Naive B cell (primary cell): ENCODE measurements around the gene ADRA2B. TPM values are rescaled to one million over a fixed set of nuclear protein-coding genes. Genes with fewer than 3 reads are reported as not detected.
A peak's percentile ranks its signal among the peaks of the same experiment; 100 is the strongest.

ENCODE experiments used
- ATAC-seq, 2 donors: fragments of 150-1000 bp; cut with Tn5 transposase; 2 replicates each; pipeline ENCODE4 v1.10.0; 2021; ENCODE audit warnings: low read depth in 2 of 2, mild to moderate bottlenecking in 2 of 2, moderate library complexity in 2 of 2
- DNase-seq: peaks from one replicate; pipeline ENCODE4 v3.0.0; 2022
- H3K27ac Mint-ChIP-seq, 6 donors: one replicate each; pipeline ENCODE4 v1.8.0; 2020 to 2022; ENCODE audit warnings: mild to moderate bottlenecking in 6 of 6, mixed read lengths in 6 of 6, moderate library complexity in 5 of 6, inconsistent platforms in 2 of 6
- H3K27me3 Mint-ChIP-seq, 3 donors: one replicate each; pipeline ENCODE4 v1.8.0; 2021 to 2022; ENCODE audit warnings: mixed read lengths in 3 of 3, mild to moderate bottlenecking in 1 of 3
- H3K36me3 Mint-ChIP-seq, 2 donors: one replicate each; pipeline ENCODE4 v1.8.0; 2020 to 2022; ENCODE audit warnings: mixed read lengths in 2 of 2, inconsistent platforms in 1 of 2, mild to moderate bottlenecking in 1 of 2
- H3K4me1 Mint-ChIP-seq, 3 donors: one replicate each; pipeline ENCODE4 v1.8.0; 2020 to 2022; ENCODE audit warnings: mixed read lengths in 3 of 3, inconsistent platforms in 1 of 3, mild to moderate bottlenecking in 1 of 3, moderate library complexity in 1 of 3
- H3K4me3 Mint-ChIP-seq, 8 donors: one replicate each; pipeline ENCODE4 v1.8.0; 2020 to 2022; ENCODE audit warnings: mild to moderate bottlenecking in 8 of 8, mixed read lengths in 8 of 8, moderate library complexity in 8 of 8, inconsistent platforms in 2 of 8
- H3K9me3 Mint-ChIP-seq, 7 donors: one replicate each; pipeline ENCODE4 v1.8.0; 2020 to 2022; ENCODE audit warnings: mixed read lengths in 7 of 7, mild to moderate bottlenecking in 5 of 7, inconsistent platforms in 2 of 7, moderate library complexity in 1 of 7
- polyA plus RNA-seq, 6 donors: library from polyadenylated mRNA; unstranded; fragments of 300-500 nt; fragmentation: Illumina TruSeq; gene quantifications; one replicate each; pipeline ENCODE4 v1.2.3, GENCODE V29; 2021; ENCODE audit warnings: low read depth in 6 of 6

Gene ADRA2B
- polyA plus RNA-seq, 6 donors from 2014 or later = 0.15 TPM; not detected in 5

DNA sequence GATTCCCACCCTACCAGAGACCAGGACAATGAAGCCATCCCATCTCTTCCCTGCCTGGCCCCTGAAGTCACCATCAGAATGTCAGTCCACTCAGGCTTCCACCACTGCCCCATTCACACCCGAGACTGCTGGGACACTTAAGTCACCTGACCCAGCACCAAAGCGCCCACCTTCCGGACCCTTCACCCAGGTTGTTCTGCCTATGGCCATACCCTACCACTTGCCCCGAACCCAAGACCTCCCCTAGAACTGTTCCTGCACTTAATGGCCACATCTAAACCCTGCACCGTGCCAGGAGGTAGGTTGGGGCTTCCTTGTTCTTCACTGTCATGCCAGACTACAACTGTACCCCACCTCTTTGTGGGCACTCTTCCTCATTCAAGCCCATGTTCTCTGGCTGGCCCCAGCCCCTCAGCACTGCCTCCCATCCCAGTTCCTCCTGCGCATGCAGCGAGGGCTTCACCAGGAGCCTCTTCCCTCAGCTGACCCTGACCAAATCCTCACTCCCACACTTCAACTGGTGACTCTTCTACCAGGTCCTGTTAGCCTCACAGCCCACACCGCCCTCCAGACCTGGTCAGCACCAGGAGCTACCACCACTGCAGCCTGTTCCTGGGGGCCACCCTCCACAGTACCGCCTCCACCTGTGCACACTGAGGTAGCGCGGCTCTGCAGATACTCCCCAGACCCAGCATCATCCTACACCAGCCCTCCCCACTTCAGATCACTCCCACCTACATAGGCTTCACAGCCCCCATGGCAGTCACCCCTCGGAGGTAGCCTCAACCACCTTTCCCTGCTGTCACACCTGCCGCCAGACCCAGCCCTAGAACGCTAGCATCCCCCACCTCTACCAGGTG, 8.3 kb upstream of the ADRA2B start:
- Mint-ChIP-seq H3K9me3 (no peaks in the 10 kb centered on the region), H3K36me3 (peaks cover 6 to 14% of the 10 kb centered on the region in 2 donors), H3K4me1 (peaks cover 11 to 17% (median 12%) of the 10 kb centered on the region in 3 donors), H3K4me3 (peak overlapping the region in 1 of 8 donors; percentile 30), H3K27ac (peak overlapping the region in 1 of 6 donors; percentile 16), H3K27me3 (peaks cover 12 to 41% (median 35%) of the 10 kb centered on the region in 3 donors)
- ATAC-seq (no peak), DNase-seq (no peak)

DNA sequence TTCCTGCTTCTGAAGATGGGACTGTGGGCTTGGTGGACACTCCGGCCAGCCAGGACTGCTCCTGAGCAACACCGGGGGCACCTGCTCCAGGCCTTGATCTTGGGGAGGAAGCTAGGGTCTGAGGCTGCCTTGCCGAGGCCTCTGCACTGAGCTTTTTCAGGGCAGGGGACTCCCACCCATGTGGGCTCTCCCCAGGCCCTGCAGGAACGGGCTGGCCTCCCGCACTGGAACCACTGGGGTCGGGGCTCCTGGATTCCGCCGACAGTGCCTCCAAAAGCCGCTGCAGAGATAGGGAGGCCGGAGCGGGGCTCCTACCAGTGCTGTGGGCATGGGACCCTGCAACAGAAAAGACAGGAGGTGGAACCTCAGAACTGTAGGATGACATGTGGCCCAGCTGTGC, 7.6 kb upstream of the ADRA2B start:
- Mint-ChIP-seq H3K4me1 (peaks cover 12 to 17% (median 12%) of the 10 kb centered on the region in 3 donors), H3K27me3 (peaks cover 13 to 48% (median 42%) of the 10 kb centered on the region in 3 donors), H3K36me3 (peaks cover 6 to 14% of the 10 kb centered on the region in 2 donors), H3K27ac (no peak overlapping the region), H3K4me3 (no peak overlapping the region), H3K9me3 (no peaks in the 10 kb centered on the region)
- ATAC-seq = no peak
- no peak for DNase-seq

DNA sequence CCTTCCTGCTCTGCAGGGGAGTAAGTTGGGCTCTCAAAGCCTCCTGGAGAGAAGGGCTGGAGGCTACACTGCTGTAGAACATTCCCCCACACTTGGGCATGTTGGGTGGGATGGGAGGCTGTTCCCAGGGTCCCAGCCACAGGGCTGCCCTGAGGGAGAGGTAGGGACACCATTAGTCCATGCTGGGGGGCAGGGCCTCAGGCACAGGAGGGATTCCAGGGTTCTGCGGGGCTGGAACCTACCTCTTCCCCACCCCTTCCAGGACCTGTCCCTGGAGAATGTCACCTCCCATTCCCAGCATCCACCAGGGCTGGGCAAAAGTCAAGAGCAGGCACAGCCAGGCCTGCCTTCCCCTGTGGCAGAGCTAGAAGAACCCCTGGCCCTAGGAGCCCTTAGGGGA, 6.9 kb upstream of the ADRA2B start:
- Mint-ChIP-seq H3K27me3 (peaks cover 16 to 54% (median 48%) of the 10 kb centered on the region in 3 donors), H3K27ac (no peak overlapping the region), H3K36me3 (peaks cover 6 to 14% of the 10 kb centered on the region in 2 donors), H3K9me3 (no peaks in the 10 kb centered on the region), H3K4me1 (peaks cover 12 to 17% (median 12%) of the 10 kb centered on the region in 3 donors), H3K4me3 (no peak overlapping the region)
- no peak for ATAC-seq
- no peak for DNase-seq

DNA sequence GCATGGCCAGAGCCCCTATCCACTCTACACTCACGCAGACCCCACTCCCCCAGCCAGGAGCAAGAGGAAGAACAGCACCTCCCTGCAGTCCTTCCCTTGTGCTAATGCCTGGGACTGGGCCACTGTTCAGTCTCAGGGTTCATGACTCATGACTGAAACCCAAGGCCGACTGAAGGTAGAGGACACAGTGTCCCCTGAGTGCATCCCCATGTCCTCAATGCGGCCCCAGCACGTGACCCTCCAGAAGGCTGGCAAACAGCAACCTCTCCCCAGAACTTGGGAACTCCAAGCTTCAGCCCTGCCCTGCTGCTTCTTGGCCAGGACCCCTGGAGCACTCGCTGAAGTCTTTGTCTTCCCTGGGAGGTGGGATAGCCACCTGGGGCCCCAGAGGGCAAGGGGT, 6.0 kb upstream of the ADRA2B start:
- Mint-ChIP-seq H3K4me3 (no peak overlapping the region), H3K27me3 (peaks cover 16 to 59% (median 56%) of the 10 kb centered on the region in 3 donors), H3K9me3 (no peaks in the 10 kb centered on the region), H3K4me1 (peaks cover 19 to 22% (median 19%) of the 10 kb centered on the region in 3 donors), H3K36me3 (peaks cover 6 to 14% of the 10 kb centered on the region in 2 donors), H3K27ac (no peak overlapping the region)
- ATAC-seq = no peak
- DNase-seq = no peak

DNA sequence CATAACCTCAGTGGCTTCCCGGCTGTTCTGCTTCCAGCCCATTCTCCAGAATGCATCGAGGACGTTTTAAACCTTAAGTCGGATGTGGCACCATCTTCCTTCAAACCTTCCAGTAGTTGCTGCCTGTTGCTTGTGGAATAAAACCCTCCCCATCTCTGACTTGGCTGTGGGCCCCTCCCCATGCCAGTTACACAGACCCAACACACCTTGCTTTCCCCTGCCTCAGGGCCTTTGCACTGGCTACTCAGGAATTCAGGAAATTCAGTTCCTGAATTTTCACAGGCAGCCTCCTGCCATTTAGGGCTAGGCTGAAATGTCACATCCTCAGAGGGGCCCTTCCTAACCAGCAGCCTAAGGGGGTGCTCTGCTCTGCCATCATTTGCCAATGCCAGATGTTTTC, 5.0 kb upstream of the ADRA2B start:
- Mint-ChIP-seq H3K27me3 (peaks cover 16 to 59% (median 56%) of the 10 kb centered on the region in 3 donors), H3K36me3 (peaks cover 6 to 14% of the 10 kb centered on the region in 2 donors), H3K9me3 (no peaks in the 10 kb centered on the region), H3K4me3 (no peak overlapping the region), H3K4me1 (peaks cover 22 to 25% (median 22%) of the 10 kb centered on the region in 3 donors), H3K27ac (peak overlapping the region in 2 of 6 donors; percentile 3 to 62)
- ATAC-seq (no peak), DNase-seq (no peak)

DNA sequence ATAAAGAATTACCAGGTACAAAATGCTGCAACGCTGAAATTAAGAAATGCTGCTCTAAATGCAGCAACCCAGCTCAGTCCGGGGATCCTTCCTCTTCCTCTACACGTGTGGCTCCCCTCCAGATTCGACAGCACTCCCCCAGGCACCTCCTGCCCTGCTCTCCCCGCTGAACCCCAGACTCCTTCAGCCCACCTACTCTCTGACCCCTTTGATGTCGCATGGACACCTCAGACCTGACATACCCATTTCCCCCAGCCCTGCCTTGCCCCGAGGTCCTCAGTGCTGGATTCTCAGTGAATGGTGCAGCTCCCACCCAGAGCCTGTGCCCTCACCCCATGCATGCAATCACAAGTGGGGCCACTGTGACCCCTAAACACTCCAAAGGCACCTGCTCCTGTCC, 4.6 kb upstream of the ADRA2B start:
- H3K4me3 Mint-ChIP-seq = peak overlapping the region in 1 of 8 donors; percentile 45

DNA sequence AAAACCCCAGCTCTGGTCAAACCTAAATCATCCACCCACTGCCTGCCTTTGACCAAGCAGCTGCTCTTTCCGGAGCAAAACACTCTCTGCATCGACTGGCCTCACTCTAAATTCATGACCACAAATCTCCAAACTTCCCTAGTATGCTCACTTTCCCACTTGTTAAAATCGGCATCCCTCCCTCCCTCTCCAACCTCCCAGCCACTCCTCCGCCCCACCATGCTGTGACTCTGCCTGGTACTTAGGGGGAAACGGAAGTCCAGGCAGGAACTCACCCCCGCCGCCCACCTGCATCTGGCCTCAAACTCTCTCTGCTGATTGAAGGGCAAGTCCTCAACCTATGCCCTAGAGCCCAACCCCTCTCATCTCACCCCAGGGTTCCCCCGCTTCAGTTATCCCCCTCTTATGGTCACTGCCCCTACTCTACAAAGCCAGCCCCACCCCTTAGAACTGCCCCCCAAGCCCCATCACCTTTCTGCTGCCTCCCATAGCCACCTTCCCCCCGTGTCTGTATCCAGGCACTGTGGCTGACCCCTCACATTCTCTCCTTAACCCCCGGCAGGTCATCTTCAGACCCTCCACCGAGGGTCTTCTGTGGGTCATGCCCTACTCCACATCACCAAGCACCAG, 3.8 kb upstream of the ADRA2B start:
- Mint-ChIP-seq H3K9me3 (no peaks in the 10 kb centered on the region), H3K27me3 (peaks cover 14 to 64% (median 61%) of the 10 kb centered on the region in 3 donors), H3K27ac (peak overlapping the region in 1 of 6 donors; percentile 83), H3K4me1 (peaks cover 29 to 31% (median 31%) of the 10 kb centered on the region in 3 donors), H3K4me3 (peak overlapping the region in 4 of 8 donors; percentile 21 to 81 (median 74)), H3K36me3 (peaks cover 0 to 9% of the 10 kb centered on the region in 2 donors)
- DNase-seq = no peak
- ATAC-seq = no peak

More for the DNA sequence above, 4.6 kb upstream of the ADRA2B start:
- Mint-ChIP-seq H3K27ac (peak overlapping the region in 2 of 6 donors; percentile 62 to 72), H3K4me1 (peaks cover 22 to 26% (median 23%) of the 10 kb centered on the region in 3 donors), H3K9me3 (no peaks in the 10 kb centered on the region), H3K27me3 (peaks cover 16 to 60% (median 57%) of the 10 kb centered on the region in 3 donors), H3K36me3 (peaks cover 2 to 14% of the 10 kb centered on the region in 2 donors)
- DNase-seq (no peak), ATAC-seq (no peak)

DNA sequence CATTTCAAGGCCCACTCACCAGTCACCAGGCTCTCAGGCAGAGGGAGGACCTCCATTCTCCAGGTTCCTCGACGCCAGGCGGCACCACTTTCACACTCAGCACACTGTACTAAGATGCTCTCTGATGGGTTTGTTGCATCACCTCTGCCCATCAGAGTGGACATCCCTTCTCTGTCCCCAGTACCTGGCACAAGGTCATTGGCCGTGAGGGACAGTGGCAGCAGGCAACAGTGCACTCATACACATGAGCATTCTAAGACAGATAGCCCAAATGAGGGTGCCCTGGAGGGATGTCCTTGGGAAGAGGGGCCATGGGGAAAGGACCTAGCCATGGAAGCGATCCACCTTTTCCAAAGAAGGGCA, 3.0 kb upstream of the ADRA2B start:
- DNase-seq = no peak
- ATAC-seq = no peak
- H3K9me3 Mint-ChIP-seq = no peaks in the 10 kb centered on the region

DNA sequence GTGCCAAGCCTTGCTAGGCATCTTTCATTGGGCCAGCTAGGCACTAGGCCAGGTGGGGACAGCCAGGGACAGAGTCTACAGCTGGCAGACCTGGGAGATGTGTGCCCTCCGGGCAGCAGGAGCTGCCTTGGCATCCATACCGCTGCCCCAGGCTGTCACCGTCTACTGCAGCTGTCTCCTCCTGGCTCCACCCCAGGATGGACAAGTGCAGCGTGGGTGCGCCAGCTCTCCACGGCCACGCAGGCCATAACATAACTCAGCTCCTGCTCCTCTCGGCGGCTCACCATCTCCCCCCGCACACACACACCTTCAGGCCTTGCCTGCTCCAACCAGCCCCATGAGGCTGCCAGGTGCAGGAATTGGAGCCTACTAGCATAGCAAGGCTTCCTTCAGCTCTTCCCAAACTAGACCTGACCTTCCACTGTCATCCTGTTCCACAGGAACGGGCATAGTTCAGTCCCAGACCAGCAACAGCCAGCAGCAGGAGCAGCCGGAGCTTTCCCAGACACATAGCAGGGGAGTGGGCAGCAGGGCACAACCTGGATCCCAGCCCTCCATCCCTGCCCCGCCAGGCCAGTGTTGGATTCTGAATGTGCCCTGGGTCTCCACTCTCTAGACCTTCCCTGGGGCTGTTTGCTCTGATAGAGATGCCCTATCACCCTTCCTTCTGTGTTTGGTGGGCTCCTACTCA, 2.5 kb upstream of the ADRA2B start:
- no peak for DNase-seq
- H3K36me3 Mint-ChIP-seq = no peaks in the 10 kb centered on the region

More for the DNA sequence above, 3.0 kb upstream of the ADRA2B start:
- H3K36me3 Mint-ChIP-seq = peaks cover 0 to under 1% of the 10 kb centered on the region in 2 donors
- peak overlapping the region in 3 of 8 donors; percentile 23 to 74 (median 29) for H3K4me3 Mint-ChIP-seq
- peaks cover 11 to 61% (median 57%) of the 10 kb centered on the region in 3 donors for H3K27me3 Mint-ChIP-seq
- peaks cover 30 to 32% (median 31%) of the 10 kb centered on the region in 3 donors for H3K4me1 Mint-ChIP-seq
- peak overlapping the region in 2 of 6 donors; percentile 7 to 19 for H3K27ac Mint-ChIP-seq

DNA sequence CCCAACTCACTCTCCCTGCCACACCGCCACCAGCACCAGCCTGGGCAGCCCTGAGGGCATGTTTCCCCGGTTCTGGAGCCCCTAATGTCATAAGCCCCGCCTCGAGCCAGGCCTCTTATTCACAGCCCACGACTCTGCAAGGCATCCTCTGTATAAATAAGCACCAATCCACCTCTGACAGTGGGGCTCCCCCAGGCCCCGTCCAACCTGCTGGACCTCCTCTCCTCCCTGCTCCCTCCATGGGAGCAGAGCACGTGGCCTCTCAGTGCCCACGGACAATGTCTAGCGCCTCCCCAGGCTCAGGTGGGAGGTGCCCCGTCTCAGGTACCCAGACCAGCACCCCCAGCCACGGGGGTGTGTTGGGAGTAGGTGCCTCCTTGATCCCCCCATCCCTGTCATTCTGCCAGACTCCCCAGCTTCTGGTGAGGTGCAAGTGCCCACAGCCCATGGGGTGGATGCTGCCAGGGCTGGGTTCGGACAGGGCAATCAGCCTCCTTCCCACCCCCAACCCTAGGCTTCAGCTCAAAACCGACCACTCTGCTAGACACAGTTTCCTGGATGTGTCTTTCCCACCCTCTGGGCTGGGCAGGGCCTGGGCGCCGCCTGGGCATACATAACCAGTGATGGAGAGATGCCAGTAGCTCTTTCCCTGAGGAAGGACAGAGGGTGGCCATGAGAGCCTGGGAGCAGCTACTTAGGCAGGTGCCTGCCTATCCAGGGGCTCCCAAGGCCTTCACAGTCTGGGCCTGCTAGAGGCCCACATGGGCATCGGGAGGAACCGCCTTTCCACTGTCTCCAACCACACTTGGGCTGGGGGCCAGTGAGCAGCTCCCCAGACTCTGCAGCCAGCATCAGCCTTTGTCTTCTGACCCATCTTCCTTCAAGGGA, 1.6 kb upstream of the ADRA2B start:
- DNase-seq = no peak

More for the DNA sequence above, 2.5 kb upstream of the ADRA2B start:
- Mint-ChIP-seq H3K4me3 (peak overlapping the region in 5 of 8 donors; percentile 16 to 74 (median 53)), H3K27me3 (peaks cover 11 to 61% (median 56%) of the 10 kb centered on the region in 3 donors), H3K27ac (peak overlapping the region in 2 of 6 donors; percentile 7 to 88), H3K4me1 (peaks cover 30 to 32% (median 31%) of the 10 kb centered on the region in 3 donors), H3K9me3 (no peaks in the 10 kb centered on the region)
- no peak for ATAC-seq

DNA sequence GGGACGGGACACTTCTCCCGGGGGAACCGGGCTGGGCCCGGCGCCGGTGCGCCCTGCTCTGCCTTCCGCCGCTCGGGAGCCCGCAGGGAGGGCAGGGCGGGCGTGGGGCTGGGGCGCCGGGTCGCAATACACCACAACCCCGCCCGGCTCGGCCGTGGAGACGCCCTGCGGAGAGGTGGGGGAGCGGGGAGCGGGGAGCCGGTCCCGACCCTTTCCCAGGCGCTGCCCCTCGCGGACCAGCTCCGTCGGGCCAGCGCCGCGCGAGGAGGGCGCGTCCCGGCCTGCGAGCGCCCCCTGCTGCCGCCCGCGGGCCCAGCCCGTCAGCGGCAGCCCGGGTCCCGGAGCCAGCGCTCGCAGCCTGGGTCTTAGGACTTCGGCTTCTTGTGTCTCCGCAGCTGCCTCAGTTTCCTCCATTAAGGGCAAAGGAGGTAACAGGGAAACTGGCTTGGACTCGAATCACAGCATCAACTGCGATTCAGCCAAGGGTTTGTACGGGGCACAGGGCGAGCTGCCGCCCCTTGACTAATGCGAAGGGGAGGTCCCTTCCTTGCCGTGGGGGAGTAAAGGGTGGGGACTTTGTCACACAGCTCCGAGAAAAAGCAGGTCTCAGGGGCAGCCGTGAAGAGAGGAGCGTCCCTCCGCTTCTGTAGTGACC, 635 bp upstream of the ADRA2B start:
- Mint-ChIP-seq H3K27me3 (peaks cover 11 to 55% (median 51%) of the 10 kb centered on the region in 3 donors), H3K9me3 (no peaks in the 10 kb centered on the region), H3K36me3 (no peaks in the 10 kb centered on the region), H3K27ac (peak overlapping the region in 2 of 6 donors; percentile 44 to 56), H3K4me3 (peak overlapping the region; percentile 58 to 85 (median 74)), H3K4me1 (peaks cover 30 to 32% (median 31%) of the 10 kb centered on the region in 3 donors)
- peak; percentile 81 to 82 for ATAC-seq
- peak; percentile 69 for DNase-seq

More for the DNA sequence above, 1.6 kb upstream of the ADRA2B start:
- ATAC-seq = no peak
- Mint-ChIP-seq H3K27ac (peak overlapping the region in 2 of 6 donors; percentile 56 to 95), H3K4me1 (peaks cover 30 to 32% (median 31%) of the 10 kb centered on the region in 3 donors), H3K4me3 (peak overlapping the region; percentile 68 to 85 (median 74)), H3K27me3 (peaks cover 11 to 61% (median 56%) of the 10 kb centered on the region in 3 donors), H3K36me3 (no peaks in the 10 kb centered on the region), H3K9me3 (no peaks in the 10 kb centered on the region)
